CD4-positive, CD25-positive, alpha-beta regulatory T cell (primary cell): ENCODE measurements around the gene NCOR1. TPM values are rescaled to one million over a fixed set of nuclear protein-coding genes. Genes with fewer than 3 reads are reported as not detected.
"Not testable (repeated sequence)": the region's sequence is repeated elsewhere in the genome, so short reads cannot be mapped to it uniquely, and the experiment has no call there.

Source experiments
- ATAC-seq, 2 donors: fragments of 150-1000 bp; cut with Tn5 transposase; one replicate each; pipeline ENCODE4 v1.10.0; 2021; ENCODE audit warnings: low read depth in 2 of 2, moderate number of reproducible peaks in 2 of 2, moderate library complexity in 1 of 2
- DNase-seq, 3 donors: peaks; one replicate each; pipeline versions ENCODE4 v3.0.0 to v3.0.0-alpha.2; 2012 to 2022; ENCODE audit warnings: mixed read lengths in 1 of 3
- H3K27ac ChIP-seq: one replicate; pipeline ENCODE4 v1.7.0; 2013; ENCODE audit warnings: mild to moderate bottlenecking, low read length; ENCODE audit not compliant: insufficient read depth, poor library complexity, severe bottlenecking
- H3K27me3 ChIP-seq: one replicate; pipeline ENCODE4 v1.7.0; 2013; ENCODE audit warnings: low read length; ENCODE audit not compliant: control insufficient read depth, insufficient read depth
- H3K36me3 ChIP-seq: one replicate; pipeline ENCODE4 v1.7.0; 2013; ENCODE audit warnings: mild to moderate bottlenecking, low read length, moderate library complexity; ENCODE audit not compliant: control insufficient read depth, insufficient read depth
- H3K4me1 ChIP-seq: 2 replicates; pipeline ENCODE4 v1.7.0; 2013; ENCODE audit warnings: mild to moderate bottlenecking, low read length; ENCODE audit not compliant: insufficient read depth, control insufficient read depth, poor library complexity, severe bottlenecking
- H3K4me3 ChIP-seq: one replicate; pipeline ENCODE4 v1.7.0; 2013; ENCODE audit warnings: low read depth, mild to moderate bottlenecking, low read length, moderate library complexity
- H3K9me3 ChIP-seq, 2 experiments: 1 replicate in 1 of 2; 2 replicates in 1 of 2; pipeline ENCODE4 v1.7.0; 2013; ENCODE audit warnings: low read length in 2 of 2, mild to moderate bottlenecking in 1 of 2, moderate library complexity in 1 of 2; ENCODE audit not compliant: control insufficient read depth in 2 of 2
- H3K27ac Mint-ChIP-seq, 3 donors: one replicate each; pipeline ENCODE4 v1.8.0; 2020 to 2022; ENCODE audit warnings: mild to moderate bottlenecking in 3 of 3, mixed read lengths in 3 of 3, moderate library complexity in 2 of 3
- H3K27me3 Mint-ChIP-seq: one replicate; pipeline ENCODE4 v1.8.0; 2022; ENCODE audit warnings: mild to moderate bottlenecking, mixed read lengths
- H3K36me3 Mint-ChIP-seq: one replicate; pipeline ENCODE4 v1.8.0; 2020; ENCODE audit warnings: mixed read lengths
- H3K4me1 Mint-ChIP-seq, 4 donors: one replicate each; pipeline ENCODE4 v1.8.0; 2020 to 2022; ENCODE audit warnings: mixed read lengths in 4 of 4, mild to moderate bottlenecking in 1 of 4
- H3K4me3 Mint-ChIP-seq, 4 donors: one replicate each; pipeline ENCODE4 v1.8.0; 2020 to 2022; ENCODE audit warnings: mild to moderate bottlenecking in 4 of 4, mixed read lengths in 4 of 4, moderate library complexity in 3 of 4
- H3K9me3 Mint-ChIP-seq, 7 donors: one replicate each; pipeline ENCODE4 v1.8.0; 2020 to 2022; ENCODE audit warnings: mixed read lengths in 7 of 7, mild to moderate bottlenecking in 3 of 7, moderate library complexity in 2 of 7
- polyA plus RNA-seq, 4 donors: library from polyadenylated mRNA; unstranded; fragments of 300-500 nt; fragmentation: Illumina TruSeq; gene quantifications; one replicate each; pipeline ENCODE4 v1.2.3, GENCODE V29; 2021
- total RNA-seq: library from RNA; stranded (reverse); gene quantifications from one replicate; pipeline ENCODE4 v1.2.3, GENCODE V29; 2022

NCOR1 gene
- total and polyA plus RNA-seq, 5 donors from 2014 or later: 65.8 to 216 (median 67.3) TPM

DNA sequence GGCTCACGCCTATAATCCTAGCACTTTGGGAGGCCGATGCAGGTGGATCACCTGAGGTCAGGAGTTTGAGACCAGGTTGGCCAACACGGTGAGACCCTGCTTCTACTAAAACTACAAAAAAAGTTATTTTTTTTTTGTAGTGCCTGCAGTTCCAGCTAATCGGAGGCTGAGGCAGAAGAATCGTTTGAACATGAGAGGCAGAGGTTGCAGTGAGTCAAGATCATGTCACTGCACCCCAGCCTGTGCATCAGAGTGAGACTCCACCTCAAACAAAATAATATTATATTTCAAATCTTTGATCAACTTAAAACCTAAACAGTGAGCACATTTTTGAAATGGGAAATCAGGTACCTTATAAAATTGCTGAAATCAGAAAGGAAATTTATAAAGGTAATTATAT is 36.5 kb downstream of the NCOR1 start:
- DNase-seq (no peak), ATAC-seq (no peak)
- Histone ChIP-seq H3K4me3 (no peak overlapping the region), H3K36me3 (peaks cover 11% of the 10 kb centered on the region), H3K27me3 (no peaks in the 10 kb centered on the region), H3K9me3 (no peaks in the 10 kb centered on the region), H3K27ac (no peak overlapping the region), H3K4me1 (no peaks in the 10 kb centered on the region)
- H3K36me3 Mint-ChIP-seq: peaks cover 27% of the 10 kb centered on the region
- no peaks in the 10 kb centered on the region for H3K9me3 Mint-ChIP-seq
- no peak overlapping the region for H3K4me3 Mint-ChIP-seq
- no peaks in the 10 kb centered on the region for H3K27me3 Mint-ChIP-seq
- peaks cover 20 to 53% (median 32%) of the 10 kb centered on the region in 4 donors for H3K4me1 Mint-ChIP-seq
- no peak overlapping the region for H3K27ac Mint-ChIP-seq

DNA sequence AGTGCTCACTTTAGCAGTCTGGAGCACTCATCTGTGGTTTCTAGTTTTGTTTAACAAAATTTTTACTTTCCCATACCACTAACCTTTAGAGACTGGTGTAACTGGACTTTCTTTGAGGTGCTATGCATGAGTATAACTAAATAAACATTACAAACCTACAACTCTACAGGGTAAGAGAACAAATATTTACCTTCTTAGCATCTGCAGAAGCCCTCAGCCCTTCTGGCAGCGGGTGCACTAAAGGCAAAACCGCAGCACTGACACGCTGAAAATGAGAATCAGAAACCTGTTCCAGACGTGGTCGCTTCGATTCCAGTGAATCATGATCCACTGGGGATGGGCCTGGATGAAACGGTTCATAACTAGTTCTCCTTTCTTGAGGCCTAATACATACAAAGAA is 43.7 kb downstream of the NCOR1 start:
- DNase-seq (no peak), ATAC-seq (no peak)
- Histone ChIP-seq H3K27ac (no peak overlapping the region), H3K27me3 (no peaks in the 10 kb centered on the region), H3K36me3 (peaks cover 23% of the 10 kb centered on the region), H3K9me3 (peaks cover 0 to 2% of the 10 kb centered on the region in 2 experiments), H3K4me3 (no peak overlapping the region), H3K4me1 (no peaks in the 10 kb centered on the region)
- peaks cover 0 to 2% (median 0%) of the 10 kb centered on the region in 7 donors for H3K9me3 Mint-ChIP-seq
- H3K27me3 Mint-ChIP-seq: no peaks in the 10 kb centered on the region
- H3K4me3 Mint-ChIP-seq: no peak overlapping the region
- H3K27ac Mint-ChIP-seq: peak overlapping the region in 2 of 3 donors; percentile 42 to 49
- H3K36me3 Mint-ChIP-seq: peaks cover 20% of the 10 kb centered on the region
- peaks cover 8 to 33% (median 18%) of the 10 kb centered on the region in 4 donors for H3K4me1 Mint-ChIP-seq

DNA sequence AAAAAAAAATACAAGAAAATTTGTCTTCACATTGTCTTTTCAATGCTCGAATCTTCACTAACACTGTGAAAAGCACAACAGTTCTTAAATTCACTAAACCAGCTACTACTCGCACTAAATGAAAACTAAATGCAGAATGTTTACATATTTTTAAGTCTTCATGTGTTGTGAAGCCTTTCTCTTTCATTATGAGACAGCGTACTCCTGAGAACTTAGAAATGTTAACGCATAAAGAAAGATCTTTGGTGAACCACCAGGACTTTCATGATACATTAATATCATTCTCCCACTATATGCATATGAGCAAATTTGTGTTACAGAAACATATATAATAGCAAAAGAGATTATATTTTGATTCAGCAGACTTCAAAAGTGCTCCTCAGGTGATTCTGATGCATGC is 48.6 kb downstream of the NCOR1 start:
- Histone ChIP-seq H3K36me3 (peaks cover 30% of the 10 kb centered on the region), H3K27ac (peak overlapping the region; percentile 14)
- ATAC-seq, H3K27me3 Mint-ChIP-seq, H3K4me1 ChIP-seq, H3K9me3 Mint-ChIP-seq, H3K27me3 ChIP-seq, H3K9me3 ChIP-seq, H3K4me3 ChIP-seq: not testable (repeated sequence)
- Mint-ChIP-seq H3K4me1 (peaks cover 27 to 33% (median 30%) of the 10 kb centered on the region in 4 donors), H3K27ac (peak overlapping the region; percentile 43 to 71 (median 65)), H3K36me3 (peaks cover 42% of the 10 kb centered on the region), H3K4me3 (peak overlapping the region in 1 of 4 donors; percentile 15)
- DNase-seq: peak in 1 of 3 donors; percentile 44

DNA sequence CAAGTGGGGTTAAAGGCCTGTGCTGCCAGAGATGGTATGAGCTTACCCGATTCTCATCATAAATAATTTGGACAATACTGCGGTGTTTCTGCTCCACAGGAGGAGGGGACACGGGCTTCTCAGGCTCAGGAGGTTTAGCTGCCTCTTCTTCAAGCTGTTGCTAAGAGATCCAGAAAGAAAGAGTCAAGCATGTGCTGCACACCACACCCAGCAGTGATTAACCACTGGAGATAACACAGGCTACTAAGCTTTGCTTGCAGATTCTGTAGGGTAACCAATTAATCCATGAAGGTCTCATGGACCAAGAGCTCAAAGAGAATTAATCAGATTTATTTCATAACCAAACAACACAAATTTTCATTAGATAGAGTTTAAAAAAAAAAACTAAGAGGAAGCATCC is 56.6 kb downstream of the NCOR1 start:
- Mint-ChIP-seq H3K4me1 (peaks cover 10 to 22% (median 17%) of the 10 kb centered on the region in 4 donors), H3K4me3 (no peak overlapping the region), H3K27ac (no peak overlapping the region), H3K27me3 (no peaks in the 10 kb centered on the region), H3K36me3 (peaks cover 39% of the 10 kb centered on the region), H3K9me3 (no peaks in the 10 kb centered on the region)
- Histone ChIP-seq H3K36me3 (peaks cover 43% of the 10 kb centered on the region), H3K27ac (no peak overlapping the region), H3K27me3 (no peaks in the 10 kb centered on the region), H3K4me1 (no peaks in the 10 kb centered on the region), H3K9me3 (no peaks in the 10 kb centered on the region), H3K4me3 (no peak overlapping the region)
- DNase-seq: no peak
- ATAC-seq: no peak

DNA sequence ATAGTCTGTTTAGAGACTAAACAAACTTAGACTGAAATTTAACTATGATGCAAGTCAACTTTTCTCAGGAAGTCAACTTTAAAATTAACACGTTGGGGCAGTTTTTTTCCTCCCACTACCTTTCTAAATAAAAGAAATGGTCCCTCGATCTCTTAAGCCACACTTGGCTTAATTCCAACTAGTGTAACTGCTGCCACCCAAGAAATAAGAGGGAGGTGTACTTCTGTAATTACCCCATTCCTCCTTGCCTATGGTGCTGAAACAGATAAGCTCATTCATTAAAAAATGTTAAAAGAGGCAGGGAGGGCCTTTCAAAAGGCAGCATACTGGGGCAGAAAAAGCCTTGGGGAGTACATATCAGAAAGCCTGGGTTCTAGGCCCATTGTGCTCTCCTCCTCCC is 59.8 kb downstream of the NCOR1 start:
- H3K27ac Mint-ChIP-seq: peak overlapping the region in 1 of 3 donors; percentile 71

DNA sequence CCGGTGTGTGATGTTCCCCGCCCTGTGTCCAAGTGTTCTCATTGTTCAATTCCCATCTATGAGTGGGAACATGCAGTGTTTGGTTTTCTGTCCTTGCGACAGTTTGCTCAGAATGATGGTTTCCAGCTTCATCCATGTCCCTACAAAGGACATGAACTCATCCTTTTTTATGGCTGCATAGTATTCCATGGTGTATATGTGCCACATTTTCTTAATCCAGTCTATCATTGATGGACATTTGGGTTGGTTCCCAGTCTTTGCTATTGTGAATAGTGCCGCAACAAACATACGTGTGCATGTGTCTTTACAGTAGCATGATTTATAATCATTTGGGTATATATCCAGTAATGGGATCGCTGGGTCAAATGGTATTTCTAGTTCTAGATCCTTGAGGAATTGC is 63.0 kb downstream of the NCOR1 start:
- H3K4me1 ChIP-seq, H3K9me3 ChIP-seq, H3K4me3 Mint-ChIP-seq, H3K9me3 Mint-ChIP-seq, H3K4me3 ChIP-seq, H3K4me1 Mint-ChIP-seq, H3K27me3 Mint-ChIP-seq, DNase-seq, H3K27me3 ChIP-seq, ATAC-seq, H3K27ac Mint-ChIP-seq, H3K27ac ChIP-seq: not testable (repeated sequence)
- peaks cover 66% of the 10 kb centered on the region for H3K36me3 ChIP-seq
- peaks cover 59% of the 10 kb centered on the region for H3K36me3 Mint-ChIP-seq

More for the DNA sequence above, 59.8 kb downstream of the NCOR1 start:
- ATAC-seq: no peak
- DNase-seq: no peak
- H3K36me3 ChIP-seq: peaks cover 58% of the 10 kb centered on the region
- H3K27ac ChIP-seq: no peak overlapping the region
- H3K27me3 Mint-ChIP-seq: no peaks in the 10 kb centered on the region
- H3K9me3 ChIP-seq: no peaks in the 10 kb centered on the region
- peaks cover 43% of the 10 kb centered on the region for H3K36me3 Mint-ChIP-seq
- no peak overlapping the region for H3K4me3 Mint-ChIP-seq
- no peak overlapping the region for H3K4me3 ChIP-seq
- peaks cover 0 to 6% (median under 1%) of the 10 kb centered on the region in 4 donors for H3K4me1 Mint-ChIP-seq
- no peaks in the 10 kb centered on the region for H3K4me1 ChIP-seq
- peaks cover 0 to 2% (median 0%) of the 10 kb centered on the region in 7 donors for H3K9me3 Mint-ChIP-seq
- no peaks in the 10 kb centered on the region for H3K27me3 ChIP-seq

DNA sequence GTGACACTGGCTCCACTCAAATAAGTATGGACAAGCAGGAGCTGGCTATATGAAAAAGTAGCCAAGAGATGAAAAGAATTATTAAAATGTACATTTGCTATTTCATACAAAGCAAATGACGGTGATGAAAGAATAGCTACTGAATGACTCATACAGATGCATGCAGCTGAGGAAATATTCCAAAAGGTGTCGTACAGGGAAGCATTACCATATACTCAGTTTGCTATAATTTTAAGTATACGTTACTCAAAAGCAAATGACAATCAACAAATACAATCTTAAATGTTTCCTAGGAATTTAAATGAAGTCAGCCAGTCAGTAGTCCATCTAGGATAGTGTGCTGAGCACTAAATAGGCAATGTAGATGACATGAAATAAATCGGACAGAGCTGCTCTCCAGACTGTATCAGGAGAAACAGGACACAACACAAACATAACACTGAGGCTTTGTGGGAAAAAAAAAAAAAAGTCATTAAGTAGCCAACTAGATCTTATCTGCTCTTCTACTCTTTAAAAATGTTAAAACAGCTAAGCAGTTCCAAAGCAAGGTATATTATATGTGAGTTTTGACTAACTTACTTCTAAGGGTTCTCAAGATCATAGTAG is 65.0 kb downstream of the NCOR1 start:
- peaks cover 66% of the 10 kb centered on the region for H3K36me3 ChIP-seq
- no peak overlapping the region for H3K4me3 Mint-ChIP-seq
- H3K4me1 ChIP-seq: no peaks in the 10 kb centered on the region
- peaks cover 61% of the 10 kb centered on the region for H3K36me3 Mint-ChIP-seq
- DNase-seq (no peak), ATAC-seq (no peak)
- no peaks in the 10 kb centered on the region for H3K9me3 ChIP-seq
- H3K9me3 Mint-ChIP-seq: peaks cover 0 to 2% (median 0%) of the 10 kb centered on the region in 7 donors
- H3K27ac Mint-ChIP-seq: no peak overlapping the region
- no peaks in the 10 kb centered on the region for H3K27me3 Mint-ChIP-seq
- H3K27me3 ChIP-seq: no peaks in the 10 kb centered on the region
- no peak overlapping the region for H3K27ac ChIP-seq
- H3K4me1 Mint-ChIP-seq: peaks cover 0 to 5% (median 1%) of the 10 kb centered on the region in 4 donors
- no peak overlapping the region for H3K4me3 ChIP-seq

DNA sequence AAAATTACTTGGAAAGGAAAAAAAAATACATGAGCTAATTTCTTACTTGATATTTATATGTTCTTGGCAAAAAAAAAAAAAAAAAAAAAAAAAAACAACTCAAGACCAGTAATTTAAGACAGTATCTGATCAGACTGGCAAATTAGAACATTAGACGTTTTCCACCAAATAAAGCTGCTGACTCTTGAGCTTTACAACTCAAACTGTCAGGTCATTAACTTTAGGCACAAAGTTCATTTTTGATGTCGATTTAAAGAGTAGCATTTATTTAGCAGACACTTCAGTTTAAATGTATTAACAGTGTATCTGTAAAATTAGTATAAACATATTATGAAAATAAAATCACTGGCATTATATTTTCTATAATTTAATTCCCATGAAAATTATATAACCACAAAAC is 66.7 kb downstream of the NCOR1 start:
- no peaks in the 10 kb centered on the region for H3K27me3 Mint-ChIP-seq
- H3K27me3 ChIP-seq: no peaks in the 10 kb centered on the region
- peaks cover 67% of the 10 kb centered on the region for H3K36me3 ChIP-seq
- H3K9me3 ChIP-seq: no peaks in the 10 kb centered on the region
- H3K27ac ChIP-seq: no peak overlapping the region
- peaks cover 0 to 2% (median 0%) of the 10 kb centered on the region in 7 donors for H3K9me3 Mint-ChIP-seq
- no peak overlapping the region for H3K4me3 ChIP-seq
- H3K4me1 Mint-ChIP-seq: peaks cover 0 to 5% (median 1%) of the 10 kb centered on the region in 4 donors
- no peak for DNase-seq
- peak overlapping the region in 1 of 3 donors; percentile 87 for H3K27ac Mint-ChIP-seq
- H3K4me1 ChIP-seq: no peaks in the 10 kb centered on the region
- no peak overlapping the region for H3K4me3 Mint-ChIP-seq
- peaks cover 56% of the 10 kb centered on the region for H3K36me3 Mint-ChIP-seq
- ATAC-seq: no peak
